Measurements from ENCODE around the gene ZFP1. TPM values are rescaled to one million over a fixed set of nuclear protein-coding genes. Genes with fewer than 3 reads are reported as not detected.

The ZFP1 gene
- total and polyA plus RNA-seq, 2 of the 4 experiments (the other 2 are of a cell fraction): 3.8 to 16.0 TPM

GRCh38 chr16:75219838-75220237 is 71.5 kb downstream of the ZFP1 start (continued):
- TF ChIP-seq CTCF (conservative IDR thresholded peaks at IDR 0.05; ENCODE audit: low read depth, low read length): no peak
- TF ChIP-seq CEBPB (IDR thresholded peaks at IDR 0.05; ENCODE audit: low read depth, low read length): no peak

Other genes starting within 250 kb of the ZFP1 start
- 23.9 and 29.4 TPM in 2 replicates for gene WDR59, start 163.4 kb upstream of the ZFP1 start, total RNA-seq (2012; rRNA removed)
- gene WDR59, start 163.4 kb upstream of the ZFP1 start, polyA plus RNA-seq (2012; rRNA removed): 37.5 and 44.6 TPM in 2 replicates
- 8.2 and 9.7 TPM in 2 replicates for gene ZNRF1, start 149.5 kb upstream of the ZFP1 start, total RNA-seq (2012; rRNA removed)
- 20.7 and 24.9 TPM in 2 replicates for gene ZNRF1, start 149.5 kb upstream of the ZFP1 start, polyA plus RNA-seq (2012; rRNA removed)
- under 0.01 TPM in 1 of 2 replicates, not detected in the other for gene LDHD, start 31.7 kb upstream of the ZFP1 start, total RNA-seq (2012; rRNA removed)
- gene LDHD, start 31.7 kb upstream of the ZFP1 start, polyA plus RNA-seq (2012; rRNA removed): 0.23 and 0.26 TPM in 2 replicates
- gene CTRB2, start 58.6 kb downstream of the ZFP1 start, total RNA-seq (2012; rRNA removed): not detected in 2 replicates
- not detected in 2 replicates for gene CTRB2, start 58.6 kb downstream of the ZFP1 start, polyA plus RNA-seq (2012; rRNA removed)
- gene CTRB1, start 70.5 kb downstream of the ZFP1 start, total RNA-seq (2012; rRNA removed): not detected in 2 replicates
- not detected in 2 replicates for gene CTRB1, start 70.5 kb downstream of the ZFP1 start, polyA plus RNA-seq (2012; rRNA removed)
- 17.8 and 18.1 TPM in 2 replicates for gene BCAR1, start 103.1 kb downstream of the ZFP1 start, total RNA-seq (2012; rRNA removed)
- gene BCAR1, start 103.1 kb downstream of the ZFP1 start, polyA plus RNA-seq (2012; rRNA removed): 99.4 and 127 TPM in 2 replicates

Measured in IMR-90 (cell line).